Amygdala (tissue), 56 donors: ENCODE measurements around the gene NRN1L.

Source experiments
- DNase-seq, 56 donors: peaks; one replicate each; lab custom pipeline; 2025; lab: John Stamatoyannopoulos, UW

Gene NRN1L

DNA sequence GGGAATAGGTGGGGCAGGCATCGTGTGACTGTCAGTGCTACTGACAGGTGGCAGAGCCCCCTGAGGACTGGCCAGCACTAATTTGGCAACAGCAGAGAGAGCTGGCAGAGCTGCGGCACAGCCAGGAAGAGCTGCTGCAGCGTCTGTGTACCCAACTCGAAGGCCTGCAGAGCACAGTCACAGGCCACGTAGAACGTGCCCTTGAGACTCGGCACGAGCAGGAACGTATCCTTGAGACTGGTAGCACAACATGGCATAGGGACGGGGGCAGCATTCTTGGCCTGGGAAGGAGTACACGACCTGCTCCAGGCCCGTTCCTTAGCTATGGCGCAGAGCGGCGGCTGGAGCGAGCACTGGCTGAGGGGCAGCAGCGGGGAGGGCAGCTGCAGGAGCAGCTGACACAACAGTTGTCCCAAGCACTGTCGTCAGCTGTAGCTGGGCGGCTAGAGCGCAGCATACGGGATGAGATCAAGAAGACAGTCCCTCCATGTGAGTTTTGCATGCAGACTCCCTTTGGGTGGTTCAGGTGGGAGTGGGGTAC, 3.0 kb upstream of the NRN1L start:
- peak in 38 of 56 donors; percentile 10 to 78 (median 44) for DNase-seq

DNA sequence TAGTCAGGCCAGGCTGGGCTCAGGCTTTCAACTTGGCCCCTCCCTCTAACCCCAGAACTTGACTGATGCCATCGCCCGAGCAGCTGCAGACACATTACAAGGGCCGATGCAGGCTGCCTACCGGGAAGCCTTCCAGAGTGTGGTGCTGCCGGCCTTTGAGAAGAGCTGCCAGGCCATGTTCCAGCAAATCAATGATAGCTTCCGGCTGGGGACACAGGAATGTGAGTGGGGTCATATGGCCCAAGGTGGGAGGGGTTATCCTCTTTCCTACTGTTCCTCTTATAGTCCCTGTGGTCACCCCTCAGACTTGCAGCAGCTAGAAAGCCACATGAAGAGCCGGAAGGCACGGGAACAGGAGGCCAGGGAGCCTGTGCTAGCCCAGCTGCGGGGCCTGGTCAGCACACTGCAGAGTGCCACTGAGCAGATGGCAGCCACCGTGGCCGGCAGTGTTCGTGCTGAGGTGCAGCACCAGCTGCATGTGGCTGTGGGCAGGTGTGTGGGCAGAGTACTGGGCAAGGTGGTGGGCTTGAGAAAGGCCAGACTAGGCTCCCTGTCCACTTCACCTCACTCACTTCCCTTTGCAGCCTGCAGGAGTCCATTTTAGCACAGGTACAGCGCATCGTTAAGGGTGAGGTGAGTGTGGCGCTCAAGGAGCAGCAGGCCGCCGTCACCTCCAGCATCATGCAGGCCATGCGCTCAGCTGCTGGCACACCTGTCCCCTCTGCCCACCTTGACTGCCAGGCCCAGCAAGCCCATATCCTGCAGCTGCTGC, 2.1 kb upstream of the NRN1L start:
- peak in 54 of 56 donors; percentile 19 to 92 (median 72) for DNase-seq

DNA sequence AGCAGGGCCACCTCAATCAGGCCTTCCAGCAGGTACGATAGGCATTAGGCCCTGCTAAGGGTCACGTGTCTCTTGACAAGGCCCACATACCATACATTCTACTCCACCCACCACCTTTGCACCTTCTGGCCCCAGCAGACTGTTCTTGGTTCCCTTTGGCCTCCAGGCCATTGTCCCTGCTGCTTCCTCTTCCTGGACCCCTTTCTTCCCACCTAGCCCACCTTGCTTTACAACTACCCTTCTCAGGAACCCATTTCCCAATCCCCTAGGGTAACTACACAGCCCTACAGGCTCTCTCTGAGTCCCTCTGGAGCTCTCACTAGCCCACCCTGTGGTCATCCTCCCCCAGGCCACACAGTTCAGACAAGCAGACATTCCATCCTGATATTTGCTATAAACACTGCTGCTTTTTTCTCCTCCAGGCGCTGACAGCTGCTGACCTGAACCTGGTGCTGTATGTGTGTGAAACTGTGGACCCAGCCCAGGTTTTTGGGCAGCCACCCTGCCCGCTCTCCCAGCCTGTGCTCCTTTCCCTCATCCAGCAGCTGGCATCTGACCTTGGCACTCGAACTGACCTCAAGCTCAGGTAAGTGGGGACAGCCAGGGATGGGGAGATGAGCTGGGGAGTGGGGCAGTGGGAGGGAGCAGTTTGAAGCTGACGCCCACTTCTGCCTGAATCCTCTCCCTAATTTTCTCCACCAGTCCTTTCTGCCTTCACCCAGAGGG, 1.4 kb upstream of the NRN1L start:
- DNase-seq = peak in 1 of 56 donors; percentile 34

DNA sequence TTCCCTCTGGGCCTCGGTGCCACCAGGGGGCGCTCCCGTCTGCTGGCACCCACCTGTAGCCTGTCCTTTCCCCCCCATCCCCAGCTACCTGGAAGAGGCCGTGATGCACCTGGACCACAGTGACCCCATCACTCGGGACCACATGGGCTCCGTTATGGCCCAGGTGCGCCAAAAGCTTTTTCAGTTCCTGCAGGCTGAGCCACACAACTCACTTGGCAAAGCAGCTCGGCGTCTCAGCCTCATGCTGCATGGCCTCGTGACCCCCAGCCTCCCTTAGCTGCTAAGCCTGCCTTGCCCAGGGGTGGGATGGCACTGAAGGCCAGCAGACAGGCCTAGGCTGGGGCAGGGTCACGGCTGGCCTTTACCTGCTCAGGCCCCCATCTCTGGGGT, 818 bp upstream of the NRN1L start:
- DNase-seq = peak in 28 of 56 donors; percentile 7 to 72 (median 28)

DNA sequence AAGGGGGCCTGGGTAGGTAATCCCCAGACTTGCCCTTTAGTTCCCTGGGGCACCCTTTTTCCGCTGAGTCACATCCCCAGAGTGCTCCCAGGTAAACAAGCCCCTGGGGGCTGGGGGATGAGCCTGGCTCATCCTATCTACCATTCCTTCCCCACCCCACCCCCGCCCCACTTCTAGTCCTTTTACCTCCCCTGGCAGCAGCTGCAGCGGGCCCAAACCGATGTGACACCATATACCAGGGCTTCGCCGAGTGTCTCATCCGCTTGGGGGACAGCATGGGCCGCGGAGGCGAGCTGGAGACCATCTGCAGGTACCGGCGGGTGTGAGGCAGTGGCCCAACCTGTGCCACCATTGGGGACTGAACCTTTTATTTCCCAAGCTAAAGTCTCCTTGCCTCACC, 860 bp downstream of the NRN1L start:
- no peak for DNase-seq

DNA sequence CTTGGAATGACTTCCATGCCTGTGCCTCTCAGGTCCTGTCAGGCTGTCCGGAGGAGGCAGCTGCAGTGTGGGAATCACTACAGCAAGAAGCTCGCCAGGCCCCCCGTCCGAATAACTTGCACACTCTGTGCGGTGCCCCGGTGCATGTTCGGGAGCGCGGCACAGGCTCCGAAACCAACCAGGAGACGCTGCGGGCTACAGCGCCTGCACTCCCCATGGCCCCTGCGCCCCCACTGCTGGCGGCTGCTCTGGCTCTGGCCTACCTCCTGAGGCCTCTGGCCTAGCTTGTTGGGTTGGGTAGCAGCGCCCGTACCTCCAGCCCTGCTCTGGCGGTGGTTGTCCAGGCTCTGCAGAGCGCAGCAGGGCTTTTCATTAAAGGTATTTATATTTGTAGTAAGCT, 1.3 kb downstream of the NRN1L start:
- no peak for DNase-seq

DNA sequence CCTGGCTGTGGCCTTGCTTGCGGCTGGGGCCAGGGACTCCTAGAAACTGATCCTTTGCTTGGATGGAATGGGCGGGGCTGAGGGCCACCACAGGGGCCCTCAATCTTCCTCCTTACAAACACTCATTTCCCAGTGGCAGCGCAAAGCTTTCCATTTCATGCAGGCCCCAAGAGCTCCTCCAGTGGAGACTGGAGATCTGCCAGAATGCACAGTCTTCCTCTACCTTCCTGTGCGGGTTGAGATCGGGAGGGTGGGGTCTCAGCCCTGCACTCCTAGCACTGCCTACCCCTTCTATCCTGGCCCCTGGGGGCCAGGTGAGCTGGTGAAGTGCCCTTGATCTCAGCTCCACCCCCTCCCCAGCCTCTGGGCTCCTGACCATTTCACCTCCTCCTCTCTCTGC, 1.7 kb downstream of the NRN1L start:
- DNase-seq = no peak

DNA sequence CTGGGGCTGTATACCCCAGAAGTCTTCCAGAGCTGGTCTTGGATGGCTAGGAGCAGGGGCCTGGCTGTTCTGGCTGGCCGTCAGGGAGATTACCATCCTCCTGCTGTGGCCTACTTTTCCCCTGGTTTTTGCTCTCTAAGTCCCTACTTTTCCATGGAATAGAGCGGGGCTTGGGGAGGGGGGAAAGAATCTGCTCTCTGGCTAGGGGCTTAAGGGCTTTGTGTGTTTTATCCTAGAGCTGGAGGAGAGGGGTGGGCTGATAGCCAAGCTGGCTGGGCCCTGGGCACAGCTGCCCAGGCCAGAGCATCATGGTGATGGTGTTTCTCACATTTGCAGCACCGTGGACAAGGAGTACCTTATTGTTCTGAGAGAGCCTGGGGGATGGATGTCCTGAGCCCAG, 3.6 kb downstream of the NRN1L start:
- no peak for DNase-seq

DNA sequence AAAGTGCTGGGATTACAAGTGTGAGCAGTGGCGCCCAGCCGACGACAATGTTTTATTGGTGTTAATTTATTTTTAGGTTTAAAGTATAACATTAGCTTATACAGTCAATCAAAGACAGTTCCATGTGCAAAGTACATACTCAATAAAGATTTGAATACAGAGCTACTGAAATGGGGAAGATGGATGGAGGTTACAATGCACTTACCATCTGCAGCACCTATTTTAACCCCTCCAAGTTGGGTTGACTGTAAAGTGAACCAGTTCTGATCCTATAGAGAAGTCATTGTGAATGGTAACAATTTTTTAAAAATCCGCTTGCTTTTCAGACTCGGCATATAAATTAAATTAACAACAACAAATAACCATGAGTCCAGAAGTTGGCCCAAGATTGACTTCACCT, 7.7 kb downstream of the NRN1L start:
- no peak for DNase-seq

DNA sequence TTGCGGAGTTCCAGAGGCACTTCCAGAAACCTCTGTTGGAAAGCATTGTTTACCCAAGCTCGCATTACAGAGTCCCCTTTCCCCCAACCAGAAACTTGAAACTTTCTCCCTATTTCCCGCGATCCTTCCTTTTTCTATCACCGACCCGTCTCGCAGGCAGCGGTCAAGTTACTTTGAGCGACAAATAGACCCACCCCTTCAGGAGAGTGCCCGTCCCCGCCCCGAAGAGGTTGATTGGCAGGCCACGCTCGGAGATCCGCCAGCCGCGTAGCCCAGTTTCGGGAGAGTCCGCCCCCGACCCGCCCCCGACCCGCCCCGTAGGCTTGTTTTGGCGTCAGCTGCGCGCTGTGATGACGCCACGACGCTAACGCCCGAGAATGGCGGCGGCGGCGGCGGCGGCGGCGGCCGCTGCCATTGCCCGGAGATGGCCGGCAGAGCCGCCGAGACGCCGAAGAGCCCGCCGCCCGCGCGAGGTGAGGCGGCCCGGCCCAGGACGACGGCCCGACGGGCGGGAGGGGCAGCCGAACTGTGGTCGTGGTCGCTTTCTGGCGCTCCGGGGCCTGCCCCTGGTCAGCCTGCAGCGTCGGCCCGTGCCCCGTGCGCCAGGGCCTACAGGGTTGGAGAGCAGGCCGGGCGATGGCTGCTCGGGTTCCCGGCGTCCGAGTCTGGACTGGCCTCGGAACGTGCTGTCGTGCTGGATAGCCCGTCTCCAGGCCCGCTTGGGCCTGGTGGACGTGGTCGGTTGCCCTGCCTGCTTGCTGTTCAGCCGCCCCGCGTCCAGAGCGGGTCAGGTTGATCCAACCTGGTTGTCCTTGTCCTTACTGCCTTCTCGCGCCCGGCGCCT, 8.4 kb downstream of the NRN1L start, which contains the start of gene PSKH1:
Gene PSKH1 (plus strand): TSS at position 356 of the 844 bp plus-strand sequence. CDS start 15,496 bp downstream, outside the sequence.
- peak; percentile 31 to 98 (median 94) for DNase-seq

DNA sequence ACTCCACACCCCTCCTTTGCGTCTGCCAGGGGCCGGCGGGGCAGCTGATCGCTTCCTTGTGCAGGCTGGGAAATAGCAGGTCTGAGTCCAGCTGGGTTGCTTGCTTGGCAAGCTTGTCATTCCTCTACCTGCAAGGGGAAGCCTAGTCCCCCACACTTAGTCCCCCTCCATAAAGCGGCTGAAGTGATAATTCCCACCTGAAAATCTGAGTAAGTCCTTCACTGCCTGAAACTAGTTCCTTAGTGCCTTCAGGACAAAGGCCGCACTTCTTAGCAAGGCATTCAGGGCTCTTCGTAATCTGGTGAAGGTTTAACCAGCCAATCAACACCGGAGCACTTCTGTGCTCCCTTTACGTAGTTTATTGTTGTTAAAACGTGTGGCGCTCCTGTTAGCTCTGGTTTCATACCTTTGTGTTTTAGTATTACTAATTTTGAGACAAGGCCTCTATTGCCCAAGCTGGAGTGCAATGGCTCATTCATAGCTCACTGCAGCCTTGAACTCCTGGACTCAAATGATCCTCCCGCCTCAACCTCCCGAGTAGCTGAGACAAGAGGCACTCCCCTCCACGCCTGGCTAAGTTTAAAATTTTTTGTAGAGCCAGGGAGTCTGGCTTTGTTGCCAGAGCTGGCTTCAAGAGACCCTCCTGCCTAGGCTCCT, 9.2 kb downstream of the NRN1L start:
- peak in 1 of 56 donors; percentile 35 for DNase-seq

DNA sequence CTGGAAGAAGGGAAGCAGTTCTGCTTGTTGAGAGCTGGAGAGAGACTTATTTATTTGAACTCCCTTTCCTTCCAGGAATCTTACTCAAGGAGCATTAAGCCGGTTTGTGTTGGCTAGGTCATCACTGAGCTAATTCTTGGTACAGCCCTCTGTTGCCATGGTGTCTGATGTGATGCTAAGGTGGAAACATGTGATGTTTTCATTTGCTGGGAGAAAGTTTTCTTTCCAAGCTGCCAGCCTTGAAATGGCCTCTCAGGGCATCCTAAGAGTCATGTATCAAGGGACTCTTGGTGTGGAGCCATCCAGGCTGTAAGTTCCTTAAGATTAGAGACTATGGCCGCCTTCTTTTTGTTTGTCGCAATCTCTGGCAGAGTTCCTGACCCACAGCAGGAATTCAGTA, 12.5 kb downstream of the NRN1L start:
- peak in 12 of 56 donors; percentile 8 to 36 (median 16) for DNase-seq

DNA sequence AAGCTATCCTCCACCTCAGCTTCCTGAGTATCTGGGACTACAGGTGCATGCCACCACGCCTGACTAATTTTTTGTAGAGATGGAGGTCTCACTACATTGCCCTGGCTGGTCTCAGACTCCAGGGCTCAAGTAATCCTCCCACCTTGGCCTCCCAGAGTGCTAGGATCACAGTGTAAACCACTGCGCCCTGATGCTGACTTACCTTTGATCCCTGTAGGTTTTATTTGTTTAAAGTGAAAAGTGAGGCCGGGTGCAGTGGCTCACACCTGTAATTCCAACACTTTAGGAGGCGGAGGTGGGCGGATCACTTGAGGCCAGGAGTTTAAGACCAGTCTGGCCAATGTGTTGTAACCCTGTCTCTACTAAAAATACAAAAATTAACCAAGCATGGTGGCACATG, 17.0 kb downstream of the NRN1L start:
- no peak for DNase-seq

DNA sequence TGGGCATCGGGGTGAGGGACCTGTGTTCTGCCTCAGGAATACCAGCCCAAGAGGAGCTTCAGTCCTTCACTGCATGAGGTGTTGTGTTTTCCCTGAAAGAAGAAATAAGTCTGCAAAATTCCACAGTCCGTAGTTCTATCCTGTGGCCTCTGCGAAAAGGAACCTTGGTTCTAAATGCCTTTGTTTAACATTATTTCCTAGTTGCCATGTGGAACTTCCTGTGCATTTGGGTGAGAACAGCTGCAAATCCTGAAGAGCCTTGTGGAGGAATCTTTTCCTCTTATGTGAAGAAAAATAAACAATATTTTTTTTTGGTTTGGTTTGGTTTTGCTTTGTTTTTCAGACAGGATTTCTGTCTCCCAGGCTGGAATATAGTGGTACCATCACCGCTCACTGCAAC, 18.1 kb downstream of the NRN1L start:
- no peak for DNase-seq

DNA sequence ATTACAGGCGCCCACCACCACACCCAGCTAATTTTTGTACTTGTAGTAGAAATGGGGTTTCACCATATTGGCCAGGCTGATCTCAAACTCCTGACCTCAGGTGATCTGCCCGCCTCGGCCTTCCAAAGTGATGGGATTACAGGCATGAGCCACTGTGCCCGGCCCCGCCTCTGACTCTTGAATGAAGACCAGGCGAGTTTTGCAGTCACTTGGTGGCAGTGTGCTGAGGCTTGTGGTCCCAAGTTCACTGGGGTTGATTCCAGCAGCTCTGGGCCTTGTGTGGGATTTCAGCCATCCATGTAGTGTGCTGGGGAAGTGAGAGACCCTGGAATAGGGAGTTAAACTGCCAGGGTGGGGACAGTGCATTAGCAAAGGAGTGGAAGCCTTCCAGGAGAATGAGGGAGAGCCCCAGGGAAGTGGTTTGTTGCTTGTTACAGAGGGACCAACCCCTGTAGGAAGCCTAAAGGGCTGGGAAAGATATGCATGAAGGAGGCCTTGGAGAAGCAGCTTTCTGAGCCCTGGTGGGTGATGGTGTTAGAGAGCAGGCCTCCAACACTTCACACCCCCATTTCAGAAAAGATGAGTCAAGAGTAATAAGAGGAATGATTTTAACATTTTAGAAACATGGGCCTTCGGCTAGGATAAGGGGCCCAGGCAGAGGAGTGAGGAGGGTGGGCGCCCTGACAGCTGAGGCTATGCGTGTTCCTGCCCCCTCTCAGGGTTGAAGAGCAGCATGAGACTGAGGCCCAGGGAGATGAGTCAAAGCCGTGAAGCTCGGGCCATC, 22.9 kb downstream of the NRN1L start:
- no peak for DNase-seq

DNA sequence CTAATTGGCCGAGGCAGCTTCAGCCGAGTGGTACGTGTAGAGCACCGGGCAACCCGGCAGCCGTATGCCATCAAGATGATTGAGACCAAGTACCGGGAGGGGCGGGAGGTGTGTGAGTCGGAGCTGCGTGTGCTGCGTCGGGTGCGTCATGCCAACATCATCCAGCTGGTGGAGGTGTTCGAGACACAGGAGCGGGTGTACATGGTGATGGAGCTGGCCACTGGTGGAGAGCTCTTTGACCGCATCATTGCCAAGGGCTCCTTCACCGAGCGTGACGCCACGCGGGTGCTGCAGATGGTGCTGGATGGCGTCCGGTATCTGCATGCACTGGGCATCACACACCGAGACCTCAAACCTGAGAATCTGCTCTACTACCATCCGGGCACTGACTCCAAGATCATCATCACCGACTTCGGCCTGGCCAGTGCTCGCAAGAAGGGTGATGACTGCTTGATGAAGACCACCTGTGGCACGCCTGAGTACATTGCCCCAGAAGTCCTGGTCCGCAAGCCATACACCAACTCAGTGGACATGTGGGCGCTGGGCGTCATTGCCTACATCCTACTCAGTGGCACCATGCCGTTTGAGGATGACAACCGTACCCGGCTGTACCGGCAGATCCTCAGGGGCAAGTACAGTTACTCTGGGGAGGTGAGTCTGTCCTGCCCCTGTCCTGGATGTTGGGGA, 24.5 kb downstream of the NRN1L start:
- no peak for DNase-seq

DNA sequence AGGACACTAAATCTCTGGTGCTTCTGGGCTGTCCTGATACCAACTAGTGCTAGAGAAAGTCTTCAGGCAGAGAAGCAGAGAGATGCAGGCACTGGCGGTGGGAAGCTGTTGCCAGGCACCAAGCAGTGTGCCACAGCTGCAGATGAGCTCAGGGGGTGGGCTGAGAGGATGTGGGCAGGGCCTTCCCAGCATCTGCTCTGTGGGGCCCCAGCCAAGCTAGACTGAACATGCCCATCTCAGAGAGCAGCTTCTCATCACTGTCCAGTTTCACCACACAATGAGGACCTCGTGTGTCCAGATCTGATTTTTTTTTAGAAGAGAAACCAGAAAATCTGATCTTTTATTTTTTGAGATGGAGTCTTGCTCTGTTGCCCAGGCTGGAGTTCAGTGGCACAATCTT, 25.5 kb downstream of the NRN1L start:
- DNase-seq = peak in 50 of 56 donors; percentile 22 to 96 (median 78)

DNA sequence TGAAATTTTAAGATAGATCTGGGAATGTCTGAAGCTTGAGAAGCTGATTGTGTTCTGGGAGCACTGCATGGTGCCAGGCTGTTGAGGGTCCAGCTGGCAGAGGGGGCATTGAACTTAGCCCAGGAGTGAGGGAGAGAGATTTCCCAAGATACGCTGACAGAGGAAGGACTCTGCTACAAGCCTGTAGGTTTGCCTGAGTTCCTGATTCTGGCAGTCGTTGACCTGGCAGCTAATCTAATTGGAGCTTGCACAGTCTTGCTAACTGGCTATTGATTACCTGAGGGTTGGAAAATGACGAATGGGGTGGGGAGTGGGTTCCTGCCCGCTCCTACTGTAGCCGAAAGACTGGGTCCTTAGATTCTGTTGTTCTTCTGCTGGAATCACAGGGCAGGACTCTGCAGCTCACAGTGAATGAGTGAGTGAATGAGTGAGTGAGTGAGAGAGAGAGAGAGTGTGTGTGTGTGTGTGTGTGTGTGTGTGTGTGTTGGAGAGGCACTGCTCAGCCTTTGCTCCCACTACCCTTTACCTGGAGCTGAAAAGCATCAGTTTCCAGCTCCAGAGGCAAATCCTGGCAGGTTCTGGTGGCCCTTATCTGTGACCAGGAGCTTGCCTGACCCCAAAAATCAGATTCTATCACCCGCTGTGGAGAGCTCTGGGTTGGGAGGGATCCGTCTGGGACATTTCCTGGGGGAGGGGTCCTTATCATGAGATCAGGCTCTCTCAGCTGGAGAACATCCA, 30.2 kb downstream of the NRN1L start:
- no peak for DNase-seq
